ENCODE data around the gene GIMAP2.

- TF ChIP-seq POLR2A (IDR thresholded peaks at IDR 0.05; ENCODE audit: low read depth, low read length) (no peak), POLR2AphosphoS5 (IDR thresholded peaks at IDR 0.05; ENCODE audit: low read depth, low read length) (no peak)
Observed at GRCh38 chr7:150728609-150729008, 43.1 kb downstream of the GIMAP2 start.
